Epidermal melanocyte (primary cell): ENCODE results near the gene TMEM108.

Experiments used
- DNase-seq: peaks from one replicate; pipeline ENCODE4 v3.0.0; 2011; ENCODE audit warnings: low spot score; ENCODE audit not compliant: insufficient read length

Gene TMEM108

DNA sequence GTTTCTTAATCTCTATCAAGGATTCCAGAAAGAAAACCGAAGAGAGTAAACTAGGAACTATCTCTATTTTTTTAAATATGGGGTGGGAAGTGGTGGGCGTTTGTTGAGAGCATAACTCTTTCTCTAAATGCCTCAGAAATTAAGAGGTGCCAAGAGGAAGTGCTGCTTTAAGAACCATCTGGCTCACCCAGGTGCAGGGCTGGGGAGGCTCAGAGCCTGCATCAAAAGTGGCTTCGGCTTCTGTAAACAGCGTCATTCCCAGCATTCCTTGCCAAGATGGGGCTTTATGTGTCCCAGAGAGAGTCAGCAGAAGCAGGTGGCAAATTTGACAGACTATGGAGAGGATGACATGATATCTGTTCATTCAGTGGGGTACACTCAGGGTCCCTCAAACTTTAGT, 238.4 kb downstream of the TMEM108 start:
- DNase-seq: no peak

- no peak for DNase-seq
Observed at GRCh38 chr3:133277813-133278212, 239.6 kb downstream of the TMEM108 start.

DNA sequence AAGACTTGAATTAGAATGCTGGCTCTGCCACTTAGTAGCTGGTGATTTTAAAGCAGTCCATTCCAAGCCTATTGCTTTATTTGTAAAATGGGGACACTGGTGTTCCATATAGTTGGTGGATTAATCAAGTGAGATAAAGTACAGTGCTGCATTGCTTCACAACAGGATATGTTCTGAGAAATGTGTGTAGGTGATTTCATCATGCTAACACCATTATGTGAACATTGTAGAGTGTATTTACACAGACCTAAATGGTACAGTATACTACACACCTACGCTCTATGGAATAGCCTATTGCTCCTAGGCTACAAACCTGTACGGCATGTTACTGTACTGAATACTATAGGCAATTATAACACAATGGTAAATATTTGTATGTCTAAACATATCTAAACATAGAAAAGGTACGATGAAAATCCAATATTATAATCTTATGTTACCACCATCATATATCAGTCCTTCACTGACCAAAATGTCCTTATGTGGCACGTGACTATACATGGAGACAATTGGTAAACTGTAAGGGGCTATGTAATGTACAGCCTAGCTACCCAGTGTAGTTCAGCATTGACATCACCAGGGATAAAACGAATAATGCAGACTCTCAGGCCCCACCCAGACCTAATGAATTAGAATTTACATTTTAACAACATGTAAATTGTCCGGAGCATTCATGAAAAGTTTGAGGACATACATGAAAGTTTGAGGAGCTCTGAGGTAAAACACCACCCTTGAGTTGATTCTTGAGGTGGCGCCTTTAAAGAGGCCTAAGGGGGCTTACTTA, 240.3 kb downstream of the TMEM108 start:
- no peak for DNase-seq

DNA sequence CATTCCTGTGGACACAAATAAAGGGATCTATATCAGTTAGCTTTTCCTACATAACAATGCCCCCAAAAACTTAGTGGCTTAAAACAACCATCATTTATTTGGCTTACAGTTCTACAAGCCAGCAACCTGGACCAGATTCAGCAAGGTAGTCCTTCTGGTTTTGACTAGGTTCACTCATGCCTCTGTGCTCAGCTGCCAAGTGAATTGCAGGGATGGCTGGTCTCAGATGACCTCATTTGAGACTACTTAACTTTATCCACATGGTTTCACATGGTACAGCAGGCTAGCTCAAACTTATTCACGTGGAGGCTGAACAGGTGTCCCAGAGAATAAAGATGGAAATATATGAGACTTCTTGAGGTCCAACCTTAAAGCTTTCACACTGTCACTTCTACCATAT, 242.4 kb downstream of the TMEM108 start:
- no peak for DNase-seq

- DNase-seq: no peak
Observed at GRCh38 chr3:133282236-133282635, 244.0 kb downstream of the TMEM108 start.

DNA sequence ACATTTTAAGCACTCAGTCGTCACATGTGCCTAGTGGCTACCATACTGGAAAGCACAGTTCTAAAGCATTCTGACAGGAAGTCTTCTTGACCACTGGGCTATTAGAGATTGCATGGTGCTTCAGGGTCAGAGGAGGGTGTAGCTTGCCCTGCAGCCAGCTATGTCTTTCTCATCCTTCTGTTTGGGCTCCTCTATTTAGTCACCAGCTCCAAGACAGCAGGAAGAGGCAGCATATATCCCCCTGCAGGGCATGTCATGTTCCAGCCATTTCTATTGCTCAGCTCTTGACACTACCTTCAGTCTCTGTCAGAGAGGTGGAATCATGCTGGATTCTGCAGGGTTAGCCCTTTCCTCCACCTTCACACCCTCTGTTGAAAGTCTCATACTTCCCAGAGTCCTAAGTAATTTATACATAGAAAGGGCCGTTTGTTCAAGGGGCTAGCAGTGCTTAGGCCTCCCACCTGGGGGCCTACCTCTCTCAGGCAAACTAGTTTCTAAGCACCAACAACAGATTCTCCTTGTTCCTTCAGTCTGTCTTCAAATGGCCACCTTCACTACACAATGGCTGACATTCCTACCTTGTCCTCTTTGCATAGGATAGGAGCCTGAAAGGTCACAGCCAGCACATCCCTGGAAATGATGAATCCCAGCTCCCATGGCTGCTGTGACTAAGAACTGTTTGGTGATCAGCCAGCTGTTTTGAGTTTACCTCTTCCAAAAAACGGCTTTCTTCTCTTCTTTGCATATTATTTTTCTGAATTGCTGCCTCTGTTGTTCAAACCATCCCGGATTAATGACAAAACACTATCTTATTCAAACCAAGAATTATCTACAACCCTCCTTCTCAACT, 246.0 kb downstream of the TMEM108 start:
- no peak for DNase-seq

DNA sequence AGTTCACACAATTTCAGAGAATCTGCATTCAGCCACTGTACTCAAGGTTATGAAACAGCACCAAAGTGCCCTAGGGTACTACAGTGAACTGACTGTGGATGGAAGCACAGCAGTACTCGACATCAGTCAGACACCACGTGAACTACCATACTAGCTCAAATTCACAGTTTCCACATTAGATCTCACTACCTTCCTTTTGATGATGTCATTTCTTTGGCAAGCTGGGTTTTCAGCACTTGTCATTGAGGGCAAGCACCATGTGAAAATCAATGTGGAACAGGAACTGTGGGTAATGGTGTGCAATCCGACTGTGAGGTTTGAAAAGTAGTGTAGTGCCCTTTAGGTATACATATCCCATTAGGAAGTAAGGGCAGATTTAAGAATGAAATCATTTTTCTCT, 251.1 kb downstream of the TMEM108 start:
- no peak for DNase-seq

- no peak for DNase-seq
Observed at GRCh38 chr3:133292296-133292695, 254.1 kb downstream of the TMEM108 start.

DNA sequence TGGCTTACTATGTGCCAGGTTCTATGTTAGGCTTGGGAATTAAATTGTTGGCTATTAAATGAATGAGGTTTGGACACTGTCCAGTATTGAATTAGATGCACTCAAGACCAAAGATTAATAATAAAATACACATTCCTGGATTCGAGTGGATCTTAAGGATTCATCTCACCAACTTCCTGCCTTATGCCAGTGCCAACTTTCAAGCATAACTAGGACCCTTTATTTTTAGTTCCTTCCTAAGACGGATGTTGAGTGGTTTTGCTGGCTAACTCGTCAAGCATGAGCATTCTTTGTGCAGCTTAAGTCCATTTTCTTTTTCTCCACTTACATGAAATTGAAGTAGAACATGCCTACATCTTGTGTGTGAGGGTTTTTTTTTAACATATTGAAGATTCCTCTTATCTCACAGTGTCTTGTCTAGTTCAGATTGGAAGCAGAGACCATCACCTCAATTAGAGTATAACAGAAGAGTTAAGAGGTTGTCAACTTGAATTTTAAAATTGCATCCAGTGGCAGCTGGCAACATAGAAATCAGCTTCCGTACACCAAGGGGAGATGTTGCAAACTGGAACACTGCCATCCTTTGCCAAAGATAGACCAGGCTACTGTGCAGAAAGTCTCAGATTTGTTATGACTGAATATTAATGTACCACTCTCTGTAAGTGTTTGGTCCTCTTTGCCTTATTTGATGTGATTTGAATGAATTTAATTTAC, 255.4 kb downstream of the TMEM108 start:
- DNase-seq: no peak

- no peak for DNase-seq
Observed at GRCh38 chr3:133294253-133294652, 256.1 kb downstream of the TMEM108 start.

DNA sequence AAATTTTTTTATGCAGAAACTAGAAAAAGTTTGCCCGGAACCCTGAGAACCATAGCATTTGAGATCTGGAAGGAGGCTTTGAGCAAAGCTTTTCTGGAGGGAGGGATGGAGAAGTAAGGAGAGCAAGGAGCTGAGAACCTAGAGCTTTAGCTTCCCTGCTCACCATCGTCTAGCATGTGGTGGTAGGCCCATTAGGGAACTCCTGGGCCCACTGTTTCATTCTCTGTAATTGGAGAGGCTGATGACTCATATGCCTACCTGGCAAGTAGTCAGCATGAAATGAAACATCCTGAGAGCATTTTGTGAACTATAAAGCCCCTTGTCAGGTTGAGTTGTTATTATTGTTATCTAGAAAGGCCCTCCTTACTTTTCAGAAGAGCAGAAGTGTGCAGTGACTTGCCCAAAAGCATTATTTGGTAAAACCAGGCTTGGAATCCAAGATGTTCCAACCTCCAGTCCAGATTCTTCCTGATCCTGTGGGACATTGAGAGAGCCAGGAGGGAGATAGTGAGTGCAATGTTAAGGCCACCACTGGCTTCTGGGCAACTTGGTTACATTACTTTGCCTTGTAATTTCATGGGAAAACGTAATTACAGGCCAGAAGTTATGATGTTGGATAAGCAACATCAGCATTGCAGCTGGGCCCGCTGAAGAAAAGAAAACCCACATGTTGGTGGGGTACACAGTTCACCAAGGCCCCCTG, 257.2 kb downstream of the TMEM108 start:
- DNase-seq: no peak

- no peak for DNase-seq
Observed at GRCh38 chr3:133295944-133296917, 258.0 kb downstream of the TMEM108 start.

DNA sequence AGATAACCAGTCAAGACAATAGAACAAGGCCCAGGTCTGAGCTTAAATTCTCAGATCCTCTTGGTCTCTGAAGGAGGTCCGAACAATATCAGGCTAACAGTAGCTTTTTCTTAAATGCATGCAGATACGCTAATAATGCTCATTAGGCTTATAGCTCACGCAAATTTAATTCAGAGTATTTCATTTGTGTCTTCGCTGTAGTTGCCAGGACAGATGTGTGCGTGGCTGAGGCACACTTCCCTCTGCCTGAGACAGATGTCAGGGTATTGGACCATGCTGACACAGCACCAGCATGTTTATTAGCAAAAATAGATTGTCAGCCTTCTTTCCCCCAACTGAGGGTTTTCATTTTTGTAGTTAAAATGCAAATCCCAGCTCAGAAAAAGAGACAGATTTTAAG, 258.8 kb downstream of the TMEM108 start:
- no peak for DNase-seq

DNA sequence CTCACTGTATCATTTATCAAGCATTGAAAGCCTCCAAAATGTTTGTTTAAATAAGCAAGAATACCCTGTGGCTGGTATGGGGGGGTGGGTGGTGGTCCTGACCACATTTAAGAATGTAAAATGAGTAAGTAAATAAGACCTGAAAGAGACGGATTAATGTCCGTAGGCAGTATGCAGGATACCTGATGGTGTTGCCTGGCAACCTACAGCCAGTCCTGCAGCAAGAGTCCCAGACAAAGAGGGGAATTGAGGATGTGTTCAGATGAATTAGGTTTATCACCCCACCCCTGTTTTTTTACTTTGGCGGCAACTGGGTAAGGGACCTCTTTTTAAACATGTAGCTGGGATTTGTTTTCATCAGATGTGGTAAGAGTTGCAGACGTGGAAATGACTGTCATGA, 261.9 kb downstream of the TMEM108 start:
- DNase-seq: no peak

DNA sequence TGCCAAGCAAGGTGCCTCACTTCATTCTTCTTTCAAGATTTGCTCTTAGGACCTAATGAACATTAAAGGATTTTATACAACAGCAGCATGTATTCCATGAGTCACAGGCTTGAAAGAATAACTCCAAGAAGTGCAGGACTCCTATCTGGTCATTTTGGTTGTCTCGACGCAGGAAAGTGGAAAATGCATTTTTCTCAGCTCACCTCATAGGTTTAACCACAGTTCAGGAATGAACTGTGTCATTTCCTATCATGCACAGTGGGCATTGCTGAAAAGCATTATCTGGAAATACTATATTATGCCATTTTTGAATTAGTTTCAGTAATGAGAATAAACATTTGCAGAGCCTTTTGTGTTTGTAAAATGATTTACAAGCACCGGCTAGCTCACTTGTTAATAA, 263.0 kb downstream of the TMEM108 start:
- no peak for DNase-seq

- no peak for DNase-seq
Observed at GRCh38 chr3:133301731-133302130, 263.5 kb downstream of the TMEM108 start.

- no peak for DNase-seq
Observed at GRCh38 chr3:133303430-133303829, 265.2 kb downstream of the TMEM108 start.

GRCh38 chr3:133317866-133318265, 279.7 kb downstream of the TMEM108 start:
- no peak for DNase-seq

DNA sequence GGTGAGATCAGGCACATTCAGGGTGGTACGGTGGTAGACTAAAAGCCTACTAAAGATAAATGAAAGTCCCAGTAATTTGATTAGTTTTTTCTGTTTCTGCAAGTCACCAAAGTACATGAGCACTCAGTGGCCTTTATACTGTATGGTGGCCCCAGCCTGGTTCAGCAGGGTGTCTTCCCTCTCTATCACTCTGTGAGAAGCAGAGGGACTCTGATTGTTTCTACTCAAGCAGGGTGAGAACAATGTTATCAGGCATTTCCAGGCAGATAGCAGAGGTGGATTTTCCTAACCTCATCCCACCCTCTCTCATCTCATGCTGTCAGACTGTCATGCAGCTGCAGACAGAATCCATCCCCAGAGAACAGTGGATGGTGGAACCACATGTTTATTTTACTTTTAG, 290.2 kb downstream of the TMEM108 start:
- DNase-seq: no peak

GRCh38 chr3:133329626-133330025, 291.4 kb downstream of the TMEM108 start:
- DNase-seq: no peak
